ENCODE results near the gene MGRN1.

DNA sequence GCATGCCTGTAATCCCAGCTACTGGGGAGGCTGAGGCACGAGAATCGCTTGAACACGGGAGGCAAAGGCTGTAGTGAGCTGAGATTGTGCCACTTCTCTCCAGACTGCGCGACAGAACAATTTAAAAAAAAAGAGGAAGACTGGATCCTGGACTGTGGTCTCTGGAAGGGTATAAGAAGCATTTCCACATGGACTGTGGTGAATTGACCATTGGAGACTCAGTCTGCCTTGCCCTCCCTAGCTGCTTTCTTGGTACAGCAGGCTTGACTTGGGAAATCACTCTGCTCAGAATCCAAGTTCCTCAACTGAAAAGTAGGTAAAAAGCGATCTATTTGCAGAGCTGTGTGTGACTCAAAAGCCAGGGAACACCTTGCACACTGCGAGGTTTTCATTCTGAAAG is 1.0 kb upstream of the MGRN1 start:
- TF ChIP-seq, protein P1, sequence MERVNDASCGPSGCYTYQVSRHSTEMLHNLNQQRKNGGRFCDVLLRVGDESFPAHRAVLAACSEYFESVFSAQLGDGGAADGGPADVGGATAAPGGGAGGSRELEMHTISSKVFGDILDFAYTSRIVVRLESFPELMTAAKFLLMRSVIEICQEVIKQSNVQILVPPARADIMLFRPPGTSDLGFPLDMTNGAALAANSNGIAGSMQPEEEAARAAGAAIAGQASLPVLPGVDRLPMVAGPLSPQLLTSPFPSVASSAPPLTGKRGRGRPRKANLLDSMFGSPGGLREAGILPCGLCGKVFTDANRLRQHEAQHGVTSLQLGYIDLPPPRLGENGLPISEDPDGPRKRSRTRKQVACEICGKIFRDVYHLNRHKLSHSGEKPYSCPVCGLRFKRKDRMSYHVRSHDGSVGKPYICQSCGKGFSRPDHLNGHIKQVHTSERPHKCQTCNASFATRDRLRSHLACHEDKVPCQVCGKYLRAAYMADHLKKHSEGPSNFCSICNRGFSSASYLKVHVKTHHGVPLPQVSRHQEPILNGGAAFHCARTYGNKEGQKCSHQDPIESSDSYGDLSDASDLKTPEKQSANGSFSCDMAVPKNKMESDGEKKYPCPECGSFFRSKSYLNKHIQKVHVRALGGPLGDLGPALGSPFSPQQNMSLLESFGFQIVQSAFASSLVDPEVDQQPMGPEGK (CRISPR knock-in tag; IDR thresholded peaks at IDR 0.05; ENCODE audit: borderline replicate concordance): no peak
- TF ChIP-seq ZFP30 (CRISPR knock-in tag; IDR thresholded peaks at IDR 0.05) (no peak), ARNTL (CRISPR knock-in tag; IDR thresholded peaks at IDR 0.05; ENCODE audit: borderline replicate concordance, low read depth) (no peak), SNAI2 (CRISPR knock-in tag; IDR thresholded peaks at IDR 0.05) (no peak), ESRRG (CRISPR knock-in tag; IDR thresholded peaks at IDR 0.05) (no peak), RARB (CRISPR knock-in tag; IDR thresholded peaks at IDR 0.05) (no peak), TCF4 (CRISPR knock-in tag; IDR thresholded peaks at IDR 0.05; ENCODE audit: borderline replicate concordance) (no peak), ZNF8 (CRISPR knock-in tag; IDR thresholded peaks at IDR 0.05) (no peak), ZFP3 (CRISPR knock-in tag; IDR thresholded peaks at IDR 0.05) (no peak)
- TF ChIP-seq, protein P2, sequence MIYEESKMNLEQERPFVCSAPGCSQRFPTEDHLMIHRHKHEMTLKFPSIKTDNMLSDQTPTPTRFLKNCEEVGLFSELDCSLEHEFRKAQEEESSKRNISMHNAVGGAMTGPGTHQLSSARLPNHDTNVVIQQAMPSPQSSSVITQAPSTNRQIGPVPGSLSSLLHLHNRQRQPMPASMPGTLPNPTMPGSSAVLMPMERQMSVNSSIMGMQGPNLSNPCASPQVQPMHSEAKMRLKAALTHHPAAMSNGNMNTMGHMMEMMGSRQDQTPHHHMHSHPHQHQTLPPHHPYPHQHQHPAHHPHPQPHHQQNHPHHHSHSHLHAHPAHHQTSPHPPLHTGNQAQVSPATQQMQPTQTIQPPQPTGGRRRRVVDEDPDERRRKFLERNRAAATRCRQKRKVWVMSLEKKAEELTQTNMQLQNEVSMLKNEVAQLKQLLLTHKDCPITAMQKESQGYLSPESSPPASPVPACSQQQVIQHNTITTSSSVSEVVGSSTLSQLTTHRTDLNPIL (CRISPR knock-in tag; IDR thresholded peaks at IDR 0.05; ENCODE audit: low read depth): no peak

All from SK-N-SH treated with all-trans-retinoic acid at 6 μM for 48 hours (cell line).